CD4-positive, alpha-beta T cell (primary cell): ENCODE measurements around the gene MAGEA4. TPM values are rescaled to one million over a fixed set of nuclear protein-coding genes. Genes with fewer than 3 reads are reported as not detected.

ENCODE experiments used
- ATAC-seq: fragments of 200-7000 bp; cut with Tn5 transposase; one replicate; pipeline ENCODE4 v1.10.0; 2022; ENCODE audit warnings: mild to moderate bottlenecking; ENCODE audit not compliant: poor library complexity
- CTCF ChIA-PET: fragments of 350-600 bp; sonication (Branson Sonifier 250); formaldehyde crosslinking; loops from one replicate; lab custom pipeline; 2021; ENCODE audit warnings: antibody characterized with exemption, inconsistent platforms; lab: Charles Lee
- POLR2A ChIA-PET: fragments of 350-600 bp; sonication (Branson Sonifier 250); formaldehyde crosslinking; loops from one replicate; lab custom pipeline; 2021; ENCODE audit warnings: antibody characterized with exemption, inconsistent platforms; lab: Charles Lee
- DNase-seq, 14 experiments: peaks; one replicate each; pipeline ENCODE4 v3.0.0-alpha.2; 2013 to 2020; ENCODE audit warnings: mixed read lengths in 2 of 14
- H3K27ac ChIP-seq, 2 donors: one replicate each; pipeline versions ENCODE4 v1.5.1 to v1.7.0; 2013; ENCODE audit warnings: low read length in 2 of 2, low read depth in 1 of 2, mild to moderate bottlenecking in 1 of 2
- H3K27me3 ChIP-seq, 2 experiments: 1 replicate in 1 of 2; 2 replicates in 1 of 2; pipeline versions ENCODE4 v1.6.1 to v1.7.0; 2013; ENCODE audit warnings: low read length in 2 of 2, control low read depth in 1 of 2, mild to moderate bottlenecking in 1 of 2, moderate library complexity in 1 of 2; ENCODE audit not compliant: insufficient read depth in 2 of 2, control insufficient read depth in 1 of 2
- H3K36me3 ChIP-seq: one replicate; pipeline ENCODE4 v1.6.1; 2013; ENCODE audit warnings: low read length, control low read depth; ENCODE audit not compliant: insufficient read depth
- H3K4me1 ChIP-seq: one replicate; pipeline ENCODE4 v1.6.1; 2013; ENCODE audit warnings: low read length, control low read depth; ENCODE audit not compliant: insufficient read depth
- H3K4me3 ChIP-seq: one replicate; pipeline ENCODE4 v1.5.1; 2013; ENCODE audit warnings: mild to moderate bottlenecking, low read length, moderate library complexity
- H3K9me3 ChIP-seq, 2 experiments: 1 replicate in 1 of 2; 2 replicates in 1 of 2; pipeline versions ENCODE4 v1.6.1 to v1.7.0; 2013; ENCODE audit warnings: low read length in 2 of 2, mild to moderate bottlenecking in 2 of 2, control low read depth in 1 of 2, moderate library complexity in 1 of 2; ENCODE audit not compliant: control insufficient read depth in 1 of 2, insufficient read depth in 1 of 2
- H3K27ac Mint-ChIP-seq: one replicate; pipeline ENCODE4 v1.8.0; 2020; ENCODE audit warnings: mixed read lengths
- H3K27me3 Mint-ChIP-seq: one replicate; pipeline ENCODE4 v1.8.0; 2021; ENCODE audit warnings: mixed read lengths
- H3K36me3 Mint-ChIP-seq: one replicate; pipeline ENCODE4 v1.8.0; 2021; ENCODE audit warnings: low read depth, mixed read lengths
- H3K4me1 Mint-ChIP-seq: one replicate; pipeline ENCODE4 v1.8.0; 2021; ENCODE audit warnings: low read depth, mixed read lengths
- H3K4me3 Mint-ChIP-seq: one replicate; pipeline ENCODE4 v1.8.0; 2020; ENCODE audit warnings: mild to moderate bottlenecking, mixed read lengths
- H3K9me3 Mint-ChIP-seq: one replicate; pipeline ENCODE4 v1.8.0; 2020; ENCODE audit warnings: mixed read lengths
- intact Hi-C, 2 experiments: fragments of 100-400 bp; cut with DNase I in 1 of 2; cut with micrococcal nuclease in 1 of 2; formaldehyde crosslinking; loops; one replicate each; pipeline versions ENCODE4 v1.15.1 to v1.9.0; 2023 to 2025; cut with DNase I, micrococcal nuclease
- total RNA-seq, 174 experiments: library from RNA in 2 of 174; stranded (reverse) in 2 of 174; gene quantifications; one replicate each; pipeline ENCODE4 v1.2.3 and lab custom pipeline; 2021 to 2026
- TF ChIP-seq, protein P1 (sequence below): fragments of 200-600 bp; IDR thresholded peaks from one replicate; pipeline ENCODE4 v1.8.0; 2022; ENCODE audit warnings: antibody characterized with exemption, mild to moderate bottlenecking

Gene MAGEA4
- total RNA-seq, 2 experiments from 2014 or later, result not detected

DNA sequence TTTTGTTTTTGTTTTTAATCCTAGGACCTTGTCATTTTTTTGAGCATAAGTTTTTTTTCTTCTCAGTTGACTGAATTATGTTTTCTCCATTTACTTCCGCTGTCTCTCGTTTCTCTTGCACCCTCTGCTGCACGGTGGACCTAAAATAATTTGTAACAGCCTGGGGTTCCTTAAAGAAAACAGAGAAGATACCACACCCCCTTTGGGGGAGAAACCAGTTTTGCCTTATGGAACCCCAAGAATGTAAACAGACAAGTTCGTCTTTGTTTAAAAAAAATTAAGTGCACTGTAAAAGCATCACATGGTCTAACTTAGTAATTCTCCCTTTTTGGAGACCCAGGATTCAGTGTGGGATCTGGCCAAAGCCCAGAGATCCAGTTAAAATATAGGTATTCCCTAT lies 32.8 kb upstream of the MAGEA4 start:
- H3K4me1 Mint-ChIP-seq, result no peaks in the 10 kb centered on the region
- ChIA-PET POLR2A (no interaction called here), CTCF (no interaction called here)
- intact Hi-C loops, result no loop called here
- H3K9me3 Mint-ChIP-seq, result no peaks in the 10 kb centered on the region
- ATAC-seq (no peak), DNase-seq (no peak)
- no peak overlapping the region for H3K27ac Mint-ChIP-seq
- Histone ChIP-seq H3K4me3 (no peak overlapping the region), H3K4me1 (no peaks in the 10 kb centered on the region), H3K9me3 (no peaks in the 10 kb centered on the region), H3K27me3 (no peaks in the 10 kb centered on the region), H3K27ac (no peak overlapping the region), H3K36me3 (no peaks in the 10 kb centered on the region)
- TF ChIP-seq, protein P1, sequence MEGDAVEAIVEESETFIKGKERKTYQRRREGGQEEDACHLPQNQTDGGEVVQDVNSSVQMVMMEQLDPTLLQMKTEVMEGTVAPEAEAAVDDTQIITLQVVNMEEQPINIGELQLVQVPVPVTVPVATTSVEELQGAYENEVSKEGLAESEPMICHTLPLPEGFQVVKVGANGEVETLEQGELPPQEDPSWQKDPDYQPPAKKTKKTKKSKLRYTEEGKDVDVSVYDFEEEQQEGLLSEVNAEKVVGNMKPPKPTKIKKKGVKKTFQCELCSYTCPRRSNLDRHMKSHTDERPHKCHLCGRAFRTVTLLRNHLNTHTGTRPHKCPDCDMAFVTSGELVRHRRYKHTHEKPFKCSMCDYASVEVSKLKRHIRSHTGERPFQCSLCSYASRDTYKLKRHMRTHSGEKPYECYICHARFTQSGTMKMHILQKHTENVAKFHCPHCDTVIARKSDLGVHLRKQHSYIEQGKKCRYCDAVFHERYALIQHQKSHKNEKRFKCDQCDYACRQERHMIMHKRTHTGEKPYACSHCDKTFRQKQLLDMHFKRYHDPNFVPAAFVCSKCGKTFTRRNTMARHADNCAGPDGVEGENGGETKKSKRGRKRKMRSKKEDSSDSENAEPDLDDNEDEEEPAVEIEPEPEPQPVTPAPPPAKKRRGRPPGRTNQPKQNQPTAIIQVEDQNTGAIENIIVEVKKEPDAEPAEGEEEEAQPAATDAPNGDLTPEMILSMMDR, result no peak
- H3K27me3 Mint-ChIP-seq, result no peaks in the 10 kb centered on the region
- no peak overlapping the region for H3K4me3 Mint-ChIP-seq
- H3K36me3 Mint-ChIP-seq, result no peaks in the 10 kb centered on the region

GRCh38 chrX:151880895-151881294 lies 31.8 kb upstream of the MAGEA4 start:
- ChIA-PET POLR2A (no interaction called here), CTCF (no interaction called here)
- Mint-ChIP-seq H3K9me3 (no peaks in the 10 kb centered on the region), H3K4me3 (no peak overlapping the region), H3K4me1 (no peaks in the 10 kb centered on the region), H3K36me3 (no peaks in the 10 kb centered on the region), H3K27ac (no peak overlapping the region), H3K27me3 (no peaks in the 10 kb centered on the region)
- no peaks in the 10 kb centered on the region for H3K36me3 ChIP-seq
- H3K4me3 ChIP-seq, result no peak overlapping the region
- ATAC-seq, result no peak
- no peaks in the 10 kb centered on the region for H3K4me1 ChIP-seq
- intact Hi-C loops, result no loop called here
- no peaks in the 10 kb centered on the region for H3K27me3 ChIP-seq
- H3K9me3 ChIP-seq, result no peaks in the 10 kb centered on the region
- no peak for DNase-seq
- TF ChIP-seq, protein P1, result no peak
- H3K27ac ChIP-seq, result no peak overlapping the region

GRCh38 chrX:151889421-151889820 lies 23.3 kb upstream of the MAGEA4 start:
- no peak overlapping the region for H3K4me3 Mint-ChIP-seq
- no peak for ATAC-seq
- no peaks in the 10 kb centered on the region for H3K4me1 Mint-ChIP-seq
- DNase-seq, result no peak
- no peaks in the 10 kb centered on the region for H3K36me3 Mint-ChIP-seq
- no peaks in the 10 kb centered on the region for H3K27me3 Mint-ChIP-seq
- ChIA-PET CTCF (no interaction called here), POLR2A (no interaction called here)
- Histone ChIP-seq H3K4me1 (no peaks in the 10 kb centered on the region), H3K9me3 (no peaks in the 10 kb centered on the region), H3K36me3 (no peaks in the 10 kb centered on the region), H3K27ac (no peak overlapping the region), H3K4me3 (no peak overlapping the region), H3K27me3 (no peaks in the 10 kb centered on the region)
- H3K27ac Mint-ChIP-seq, result no peak overlapping the region
- intact Hi-C loops, result no loop called here
- H3K9me3 Mint-ChIP-seq, result no peaks in the 10 kb centered on the region
- TF ChIP-seq, protein P1, result no peak
